GM19395 (cell line): ENCODE results near the gene AJUBA.
A peak's percentile ranks its signal among the peaks of the same experiment; 100 is the strongest.
"Not testable (repeated sequence)": the region's sequence is repeated elsewhere in the genome, so short reads cannot be mapped to it uniquely, and the experiment has no call there.

Experiments used
- ATAC-seq: cut with Tn5 transposase; IDR thresholded peaks from one replicate; pipeline ENCODE4 v1.9.1; 2021; ENCODE audit warnings: mild to moderate bottlenecking, moderate library complexity; ENCODE audit not compliant: unreplicated experiment

AJUBA gene

DNA sequence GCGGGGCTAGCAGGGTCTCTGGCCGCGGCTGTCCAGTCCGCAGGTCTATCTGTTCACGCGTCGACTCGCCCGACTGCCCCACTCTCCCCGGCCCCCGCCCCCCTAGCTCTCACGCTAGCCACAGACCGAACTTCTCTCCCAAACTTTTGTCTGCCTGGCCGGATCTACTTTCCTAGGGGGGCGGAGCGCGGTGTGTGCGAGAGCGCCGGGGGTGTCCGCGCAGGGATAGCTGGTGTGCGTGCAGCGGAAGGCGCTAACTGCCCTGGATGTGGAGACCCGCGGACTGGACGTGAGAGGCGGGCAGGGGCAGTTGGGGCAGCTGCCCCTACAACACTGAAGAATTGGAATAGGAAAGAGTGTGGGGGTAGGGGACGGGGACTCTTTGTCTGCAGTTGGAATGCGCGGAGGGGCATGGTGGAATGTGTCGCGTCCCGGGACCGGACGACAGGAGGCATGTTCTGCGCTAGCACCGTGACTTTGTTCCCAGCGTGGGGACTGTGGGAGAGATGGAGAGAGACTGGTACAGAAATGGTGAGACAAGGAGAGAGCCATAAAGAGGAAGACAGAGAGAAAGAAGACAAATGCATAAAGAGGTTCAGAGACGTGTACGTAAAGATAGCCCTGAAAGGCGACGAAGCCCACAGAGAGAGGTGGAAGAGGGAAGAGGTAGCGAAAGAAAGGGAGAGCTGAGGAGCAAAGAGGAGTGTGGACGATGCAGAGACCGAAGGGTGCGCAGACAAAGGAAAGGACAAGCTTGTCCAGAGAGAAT, at the start of gene AJUBA:
AJUBA (minus strand) TSS at position 75 of the 769 bp plus-strand sequence. CDS start 285 bp downstream, outside the sequence.
- peak; percentile 48 for ATAC-seq

- ATAC-seq: no peak
Measured at GRCh38 chr14:23030936-23031335, 48.6 kb upstream of the AJUBA start.

DNA sequence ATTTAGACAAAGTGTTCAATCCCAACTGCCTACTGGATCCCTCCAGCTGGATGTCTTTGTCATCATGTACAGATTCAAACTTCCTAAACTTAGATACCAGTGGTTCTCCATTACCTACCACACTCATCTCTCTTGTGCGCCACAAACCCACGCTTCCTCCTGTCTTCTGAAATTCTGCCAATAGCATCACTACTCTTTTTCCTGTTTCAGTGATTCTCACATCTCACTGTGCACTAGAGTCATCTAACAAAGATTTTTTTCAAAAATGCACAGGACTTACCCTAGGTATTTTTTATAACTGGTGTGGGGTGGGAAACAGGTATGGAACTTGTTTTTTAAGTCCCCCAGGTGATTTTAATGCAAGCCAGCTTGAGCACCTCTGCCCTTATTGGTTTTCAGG, 46.4 kb upstream of the AJUBA start:
- no peak for ATAC-seq

- ATAC-seq: no peak
Measured at GRCh38 chr14:23025151-23025814, 42.9 kb upstream of the AJUBA start.

DNA sequence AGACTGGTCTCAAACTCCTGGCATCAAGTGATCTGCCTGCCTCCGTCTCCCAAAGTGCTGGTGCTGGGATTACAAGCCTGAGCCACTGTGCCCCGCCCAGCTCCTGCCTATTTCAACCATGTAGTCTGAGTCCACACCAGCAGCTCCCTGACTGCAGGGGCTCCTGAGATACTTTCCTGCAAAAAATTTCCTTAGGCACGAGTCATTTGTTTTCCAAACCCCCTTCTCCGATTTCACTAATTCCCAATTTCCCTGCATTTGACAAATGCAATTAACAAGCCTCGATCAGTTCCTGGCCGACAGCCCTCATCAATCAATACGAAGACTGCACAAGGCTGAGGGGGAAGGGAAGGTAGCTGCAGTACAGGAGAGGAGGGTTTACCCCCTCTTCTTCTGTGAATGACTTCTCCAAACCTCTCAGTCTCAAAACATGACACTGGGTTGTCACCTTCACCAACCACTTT, 42.3 kb upstream of the AJUBA start:
- ATAC-seq: no peak

DNA sequence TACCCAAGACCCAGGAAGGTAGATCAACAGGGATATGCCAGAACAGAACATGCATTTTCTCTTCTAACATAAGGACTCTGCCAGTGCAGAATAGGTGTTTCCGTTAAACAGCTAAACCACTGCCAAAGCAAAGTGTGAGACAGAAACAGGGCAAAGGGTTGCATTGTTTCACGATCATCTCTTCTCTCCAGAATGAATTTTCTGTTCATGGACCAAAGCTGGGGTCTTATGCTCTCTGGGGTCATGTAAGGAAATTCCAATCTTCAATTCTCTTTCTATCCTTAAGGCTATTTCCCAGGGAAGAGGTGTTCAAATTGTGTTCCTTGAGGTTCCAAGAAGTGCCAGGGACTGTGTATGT, 41.4 kb upstream of the AJUBA start:
- no peak for ATAC-seq

DNA sequence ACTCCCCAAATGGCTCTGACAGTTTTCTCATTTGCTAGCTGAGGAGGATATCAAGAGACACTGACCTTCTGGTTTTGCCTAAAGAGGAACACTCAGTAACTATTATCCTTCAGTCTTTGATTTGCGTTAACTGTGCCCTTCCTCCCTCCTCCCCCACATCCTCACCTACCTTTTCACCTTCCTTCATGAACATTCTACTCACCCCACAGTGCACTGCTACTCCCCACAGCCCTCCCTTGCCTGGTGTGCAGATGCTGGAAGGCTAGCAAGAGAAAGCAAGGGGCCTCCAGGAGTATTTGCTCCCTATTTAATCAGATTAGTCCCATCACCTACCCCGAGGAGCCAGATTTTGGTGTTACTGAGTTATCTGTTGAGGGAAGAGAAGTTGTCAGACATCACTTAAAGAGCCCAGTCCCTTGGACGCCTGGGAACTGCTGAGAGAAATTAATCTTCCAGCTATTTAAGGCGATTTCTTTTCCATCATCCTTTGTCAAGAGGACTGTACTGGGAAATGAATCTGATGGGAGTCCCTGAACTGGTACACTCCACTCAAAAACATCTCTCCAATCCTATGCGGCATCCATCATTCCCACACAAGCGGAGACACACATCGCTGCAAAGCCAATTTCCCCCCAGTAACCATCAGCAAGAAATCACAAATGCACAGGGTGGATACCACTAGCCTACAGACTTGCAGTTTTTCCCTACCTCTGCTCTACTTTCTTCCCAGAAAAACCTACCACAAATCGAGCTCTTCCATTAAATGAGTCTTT, 40.9 kb upstream of the AJUBA start:
- ATAC-seq: no peak

- no peak for ATAC-seq
Measured at GRCh38 chr14:23021889-23022442, 39.6 kb upstream of the AJUBA start.

GRCh38 chr14:23021434-23021833, 39.1 kb upstream of the AJUBA start:
- ATAC-seq: no peak

- no peak for ATAC-seq
Measured at GRCh38 chr14:23020143-23021128, 38.1 kb upstream of the AJUBA start.

DNA sequence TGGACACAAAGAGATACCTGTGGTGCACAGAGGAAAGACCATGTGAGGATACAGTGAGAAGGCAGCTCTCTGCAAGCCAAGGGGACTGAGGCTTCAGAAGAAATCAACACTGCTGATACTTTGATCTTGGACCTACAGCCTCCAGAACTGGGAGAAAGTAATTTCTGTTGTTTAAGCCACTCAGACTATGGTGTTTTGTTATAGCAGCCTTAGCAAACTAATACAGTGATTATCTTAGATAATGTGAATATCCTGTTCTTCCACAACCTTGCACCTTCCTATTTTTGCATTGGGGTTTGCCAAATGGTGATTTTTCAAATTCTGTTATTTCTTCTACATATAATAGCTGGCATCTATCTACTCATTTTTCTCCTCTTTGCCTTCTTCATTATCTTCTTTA, 35.8 kb upstream of the AJUBA start:
- ATAC-seq: no peak

GRCh38 chr14:23017091-23017490, 34.7 kb upstream of the AJUBA start:
- ATAC-seq: no peak

DNA sequence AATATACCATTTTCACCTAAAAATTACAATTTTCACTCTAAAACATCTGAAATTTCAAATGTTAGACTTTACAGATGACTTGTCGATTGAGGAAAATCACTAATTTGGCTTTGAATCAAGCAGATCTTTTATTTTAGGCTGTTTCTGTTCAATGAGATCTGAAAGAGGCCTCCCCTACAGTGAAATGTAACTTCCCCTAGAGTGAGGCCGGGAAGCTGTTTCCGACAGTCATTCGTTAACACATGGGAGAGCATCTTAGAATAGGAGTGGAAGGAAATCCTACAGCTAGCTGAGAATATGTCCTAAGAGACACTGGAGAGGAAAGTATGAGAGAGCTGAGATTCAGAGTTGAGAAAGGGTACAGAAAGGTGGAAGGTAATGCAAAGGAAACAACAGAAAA, 33.3 kb upstream of the AJUBA start:
- no peak for ATAC-seq

DNA sequence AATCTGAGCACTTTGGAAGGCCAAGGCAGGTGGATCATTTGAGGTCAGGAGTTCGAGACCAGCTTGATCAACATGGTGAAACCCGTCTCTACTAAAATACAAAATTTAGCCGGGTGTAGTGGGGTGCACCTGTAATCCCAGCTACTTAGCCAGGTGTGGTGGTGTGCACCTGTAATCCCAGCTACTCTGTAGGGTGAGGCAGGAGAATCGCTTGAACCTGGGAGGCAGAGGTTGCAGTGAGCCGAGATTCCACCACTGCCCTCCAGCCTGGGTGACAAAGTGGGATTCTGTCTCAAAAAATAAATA, 31.4 kb upstream of the AJUBA start:
- ATAC-seq: not testable (repeated sequence)

- ATAC-seq: no peak
Measured at GRCh38 chr14:23013054-23013748, 30.9 kb upstream of the AJUBA start.

DNA sequence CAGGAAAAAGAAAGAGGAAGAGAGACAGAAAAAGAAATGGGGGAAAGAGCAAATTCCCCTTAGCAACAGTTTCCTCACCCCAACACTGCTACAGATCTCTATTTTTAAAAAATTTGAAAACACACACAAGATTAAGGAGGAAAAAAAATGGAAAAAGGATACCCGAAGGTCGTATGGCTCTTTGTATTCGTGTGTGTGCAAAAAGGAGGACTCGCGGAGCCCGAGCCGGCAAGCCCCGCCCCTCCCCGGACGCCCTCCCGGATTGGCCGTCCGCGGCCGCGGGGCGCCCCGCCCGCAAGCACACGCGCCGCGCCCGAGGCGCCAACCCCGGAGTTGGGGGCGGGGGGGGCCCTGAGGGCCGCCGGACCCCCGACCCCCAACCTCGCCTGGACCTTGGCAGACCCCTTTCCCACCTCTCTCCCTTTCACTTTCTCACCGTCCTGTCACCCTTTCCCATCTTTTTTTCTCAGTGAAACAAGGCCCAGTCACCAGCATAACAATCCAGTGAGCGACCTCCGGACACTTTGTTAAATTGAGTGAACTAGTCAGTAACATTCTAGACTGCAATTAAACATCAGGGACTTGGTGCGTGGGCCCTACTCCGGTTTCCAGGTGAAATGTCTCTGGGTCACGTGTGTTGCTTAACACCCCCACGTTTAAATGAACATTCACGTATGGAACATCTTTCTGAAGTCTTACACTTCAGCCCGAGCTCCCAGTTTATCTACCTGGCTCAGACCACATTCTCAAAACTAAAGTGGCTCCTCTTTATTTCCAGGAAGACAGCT, 27.8 kb upstream of the AJUBA start, which contains the start of gene C14orf93:
C14orf93 (minus strand) TSS at position 205 of the 788 bp plus-strand sequence. CDS start 11,120 bp downstream, outside the sequence.
- no peak for ATAC-seq

- ATAC-seq: no peak
Measured at GRCh38 chr14:23009483-23009938, 27.2 kb upstream of the AJUBA start.

DNA sequence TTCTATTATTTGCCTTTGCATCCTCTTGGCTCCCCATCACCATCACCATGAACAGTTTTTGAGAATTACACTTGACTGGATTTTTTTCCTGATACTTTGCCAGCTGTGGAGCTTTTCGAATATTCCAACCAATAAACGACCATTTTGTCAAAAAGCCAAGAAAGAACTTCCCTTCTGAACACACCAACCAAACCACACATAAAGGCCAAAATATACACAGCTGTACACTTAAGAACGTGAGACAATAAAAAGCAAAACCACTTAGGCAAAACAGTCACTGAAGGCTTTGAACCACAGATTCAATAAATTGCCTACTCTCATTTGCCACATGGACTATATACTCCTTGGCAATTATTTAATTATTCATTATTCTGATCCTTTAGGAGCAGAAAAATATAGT, 26.5 kb upstream of the AJUBA start:
- ATAC-seq: no peak
